ENCODE measurements around the gene ASGR1.

The ASGR1 gene, protein sequence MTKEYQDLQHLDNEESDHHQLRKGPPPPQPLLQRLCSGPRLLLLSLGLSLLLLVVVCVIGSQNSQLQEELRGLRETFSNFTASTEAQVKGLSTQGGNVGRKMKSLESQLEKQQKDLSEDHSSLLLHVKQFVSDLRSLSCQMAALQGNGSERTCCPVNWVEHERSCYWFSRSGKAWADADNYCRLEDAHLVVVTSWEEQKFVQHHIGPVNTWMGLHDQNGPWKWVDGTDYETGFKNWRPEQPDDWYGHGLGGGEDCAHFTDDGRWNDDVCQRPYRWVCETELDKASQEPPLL
- total RNA-seq, result 0 reads per million in 2 donors

DNA sequence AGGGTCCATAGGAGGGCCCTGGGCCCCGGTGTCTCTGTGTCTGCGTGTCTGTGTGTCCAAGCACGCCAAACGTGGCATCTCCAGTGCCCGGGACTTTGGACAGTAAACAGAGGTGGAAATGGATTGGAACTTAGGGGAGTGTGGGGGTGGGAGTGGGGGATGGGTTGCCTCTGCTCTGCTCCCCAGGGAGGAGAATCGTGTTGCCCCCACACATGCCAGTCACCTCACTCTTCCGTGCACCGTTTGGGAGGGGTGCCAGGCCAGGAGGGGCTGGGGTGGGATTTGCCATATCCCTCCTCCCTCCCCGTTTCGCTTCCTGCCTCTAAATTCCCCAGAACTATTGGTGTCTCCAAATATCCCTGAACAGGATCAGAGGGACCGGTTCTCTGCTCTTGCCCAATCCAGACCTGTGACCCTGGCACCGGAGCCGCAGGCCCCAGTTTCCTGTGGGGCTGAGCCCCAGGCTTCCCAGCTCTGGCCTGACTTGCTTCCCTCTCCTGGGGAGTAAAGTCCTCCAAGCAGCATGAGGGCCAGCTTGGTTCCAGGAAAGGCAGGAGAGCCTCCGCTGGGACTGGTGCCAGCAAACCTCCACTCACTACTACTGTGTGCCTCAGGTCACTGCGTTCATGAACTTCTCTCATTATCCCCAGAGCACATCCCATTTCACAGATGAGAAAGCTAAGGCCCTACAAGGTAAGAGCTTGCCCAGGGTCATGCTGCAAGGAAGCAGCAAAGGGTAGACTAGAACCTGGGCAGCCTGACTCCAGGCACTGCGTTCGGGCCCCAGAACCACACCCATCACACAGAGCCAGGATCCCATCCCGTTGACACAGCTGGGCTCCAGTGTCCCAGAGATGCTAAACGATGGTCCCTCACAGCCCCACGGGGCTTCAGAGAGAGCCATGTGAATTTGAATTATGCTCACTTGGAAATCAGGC lies at the start of gene ASGR1:
Gene ASGR1 (minus strand): TSS at position 54 of the 938 bp plus-strand sequence. CDS start 807 bp downstream, outside the sequence.
- no peak for DNase-seq

DNA sequence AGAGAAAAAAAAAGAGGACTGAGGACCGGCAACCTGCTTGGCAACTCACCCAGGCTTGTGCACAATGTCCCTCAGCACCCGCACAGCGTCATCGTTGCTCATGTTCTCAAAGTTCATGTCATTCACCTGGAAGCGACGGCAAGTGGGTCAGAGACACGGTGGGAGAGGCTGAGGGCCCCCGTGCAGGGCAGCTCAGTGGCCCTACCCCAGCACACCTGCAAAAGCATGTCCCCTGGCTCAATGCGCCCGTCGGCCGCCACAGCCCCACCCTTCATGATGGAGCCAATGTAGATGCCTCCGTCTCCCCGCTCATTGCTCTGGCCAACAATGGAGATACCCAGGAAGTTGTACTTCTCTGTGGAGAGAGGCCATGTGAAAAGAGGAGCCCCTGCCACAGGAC lies 49.8 kb upstream of the ASGR1 start:
- DNase-seq, result no peak

GRCh38 chr17:7226721-7227710 lies 47.8 kb upstream of the ASGR1 start:
- no peak for DNase-seq

- no peak for DNase-seq
Observed at GRCh38 chr17:7225711-7226331, 46.7 kb upstream of the ASGR1 start.

GRCh38 chr17:7224661-7225111 lies 45.5 kb upstream of the ASGR1 start:
- DNase-seq, result no peak

DNA sequence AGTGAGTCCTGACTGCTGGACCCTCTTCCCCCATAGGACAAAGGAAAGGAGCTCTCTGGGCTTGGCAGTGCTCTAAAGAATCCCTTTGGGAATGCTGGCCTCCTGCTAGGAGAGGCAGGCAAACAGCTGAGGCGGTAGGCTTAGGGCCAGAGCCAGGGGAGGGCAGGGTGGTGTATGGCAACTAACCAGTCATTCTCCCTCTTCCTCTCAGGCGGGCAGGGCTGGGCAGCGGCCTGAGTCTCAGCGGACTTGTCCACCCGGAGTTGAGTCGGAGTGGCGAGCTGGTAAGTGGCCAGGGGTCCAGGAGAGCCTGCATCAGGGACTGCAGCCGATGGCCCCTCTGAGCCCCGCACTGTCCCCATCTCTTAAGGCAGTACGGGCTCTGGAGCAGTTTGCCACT lies 44.9 kb upstream of the ASGR1 start:
- no peak for DNase-seq

- DNase-seq, result no peak
Observed at GRCh38 chr17:7223375-7223774, 44.2 kb upstream of the ASGR1 start.

GRCh38 chr17:7222972-7223292 lies 43.8 kb upstream of the ASGR1 start:
- no peak for DNase-seq

GRCh38 chr17:7222093-7222971 lies 43.2 kb upstream of the ASGR1 start:
- DNase-seq, result no peak

GRCh38 chr17:7221278-7222092 lies 42.3 kb upstream of the ASGR1 start:
- DNase-seq, result no peak

- peak; percentile 40 for DNase-seq
Observed at GRCh38 chr17:7220593-7221277, 41.6 kb upstream of the ASGR1 start.

- peak; percentile 70 for DNase-seq
Observed at GRCh38 chr17:7219812-7220592, 40.8 kb upstream of the ASGR1 start, which contains the start of the genes ACADVL and DLG4. ACADVL (plus strand) TSS chr17:7219938; CDS start chr17:7219985, 47 bp downstream. DLG4 (minus strand) TSS chr17:7219836.

GRCh38 chr17:7219229-7219811 lies 40.1 kb upstream of the ASGR1 start:
- no peak for DNase-seq

DNA sequence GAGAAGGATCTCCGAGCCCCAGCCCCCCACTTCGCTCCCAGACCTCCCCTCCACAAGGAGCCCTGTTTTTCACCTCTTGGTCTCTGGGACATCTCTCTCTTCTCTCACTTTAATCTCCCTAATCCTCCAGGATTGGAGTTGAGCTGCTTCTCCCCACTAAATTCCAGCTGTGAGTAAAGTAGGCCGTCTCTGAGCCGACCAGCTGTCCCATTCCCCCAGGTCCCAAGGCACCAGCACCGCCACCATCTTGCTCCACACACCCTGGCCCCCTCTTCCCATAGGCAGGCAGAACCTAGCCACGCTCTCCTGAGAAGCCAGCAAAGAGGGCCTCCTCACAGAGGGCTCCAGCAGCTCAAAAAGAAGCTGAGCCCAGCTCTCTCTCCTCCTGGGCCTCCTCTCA lies 39.6 kb upstream of the ASGR1 start:
- no peak for DNase-seq

- no peak for DNase-seq
Observed at GRCh38 chr17:7218166-7218565, 39.0 kb upstream of the ASGR1 start.

- no peak for DNase-seq
Observed at GRCh38 chr17:7217113-7217987, 38.2 kb upstream of the ASGR1 start.

Measured in T-helper 9 cell (primary cell).